GM15510 (cell line): Measurements from ENCODE around the gene PRM2.

Experiments used
- POLR2A ChIP-seq: IDR thresholded peaks from 3 replicates; pipeline ENCODE4 v1.6.1; 2011; ENCODE audit warnings: borderline replicate concordance; ENCODE audit not compliant: insufficient read length; ENCODE audit errors: extremely low read depth

The PRM2 gene

GRCh38 chr16:11276143-11276895 is at the start of gene PRM2:
Gene PRM2, minus strand, starts transcription at chr16:11276480. Its CDS starts 110 bp downstream, at chr16:11276370.
- no peak for TF ChIP-seq POLR2A

- no peak for TF ChIP-seq POLR2A
Observed at GRCh38 chr16:11325404-11326083, 49.3 kb upstream of the PRM2 start.

DNA sequence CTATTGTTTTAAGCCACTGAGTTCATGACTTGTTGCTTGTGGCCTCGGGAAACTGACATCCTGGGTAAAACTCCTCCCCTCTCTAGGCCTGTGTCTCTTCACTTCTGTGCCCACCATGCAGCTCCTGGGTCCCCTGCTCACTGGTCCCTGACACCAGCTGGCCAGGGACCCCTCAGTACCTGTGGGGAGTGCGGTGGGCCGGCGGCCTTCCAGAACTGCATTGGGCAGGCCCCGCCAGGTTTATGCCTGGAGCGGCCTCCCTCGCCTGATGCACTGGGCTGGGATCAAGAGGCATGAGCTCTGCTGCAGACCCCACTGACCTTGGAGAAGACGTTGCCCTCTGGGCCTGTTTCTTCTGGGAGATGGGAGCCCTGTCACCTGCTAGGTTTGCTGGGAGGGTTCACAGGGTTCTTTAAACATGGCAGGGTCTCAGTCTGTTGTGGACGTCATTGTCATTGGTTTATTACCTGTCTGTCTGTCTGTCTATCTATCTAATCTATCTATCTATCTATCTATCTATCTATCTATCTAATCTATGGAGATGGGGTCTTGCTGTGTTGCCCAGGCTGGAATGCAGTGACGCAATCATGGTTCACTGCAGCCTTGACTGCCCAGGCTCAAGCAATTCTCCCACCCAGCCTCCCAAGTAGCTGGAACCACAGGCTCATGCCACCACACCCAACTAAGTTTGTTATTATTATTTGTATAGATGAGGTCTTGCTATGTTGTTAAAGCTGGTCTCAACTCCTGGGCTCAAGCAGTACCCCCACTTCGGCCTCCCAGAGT is 47.5 kb upstream of the PRM2 start:
- TF ChIP-seq POLR2A: no peak

DNA sequence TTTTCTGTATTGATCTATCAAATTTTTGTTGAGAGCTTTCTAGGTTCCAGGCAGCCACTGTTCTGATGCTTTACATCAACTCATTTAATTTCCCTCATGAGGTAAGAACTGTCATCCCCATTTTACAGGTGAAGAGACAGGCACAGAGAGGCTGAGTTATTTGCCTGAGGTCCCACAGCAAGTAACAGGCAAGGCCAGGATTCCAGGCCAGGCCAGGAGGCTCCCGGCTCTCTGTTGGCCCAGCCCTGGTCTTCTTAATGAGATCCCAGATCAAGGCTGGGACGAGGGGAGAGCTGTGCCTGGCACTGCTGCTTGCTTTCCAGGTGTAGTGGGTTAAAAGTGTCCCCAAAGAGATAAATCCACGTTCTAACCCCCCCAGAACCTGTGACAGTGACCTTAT is 46.5 kb upstream of the PRM2 start:
- TF ChIP-seq POLR2A: no peak

DNA sequence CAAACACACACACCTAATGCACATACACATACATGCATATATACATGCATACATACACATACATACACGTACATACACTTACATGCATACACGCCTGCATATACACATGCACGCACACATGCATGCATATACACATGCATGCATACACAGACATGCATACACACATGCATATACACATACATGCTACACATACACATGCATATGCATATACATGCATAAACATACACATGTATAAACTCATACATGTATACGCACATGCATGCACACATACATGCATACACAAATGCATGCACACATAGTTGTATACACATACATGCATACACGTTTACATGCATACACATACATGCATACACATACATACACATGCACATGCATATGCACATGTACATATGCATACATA is 45.4 kb upstream of the PRM2 start:
- TF ChIP-seq POLR2A: no peak

- no peak for TF ChIP-seq POLR2A
Observed at GRCh38 chr16:11320170-11320569, 43.9 kb upstream of the PRM2 start.

GRCh38 chr16:11319529-11320146 is 43.4 kb upstream of the PRM2 start:
- no peak for TF ChIP-seq POLR2A

DNA sequence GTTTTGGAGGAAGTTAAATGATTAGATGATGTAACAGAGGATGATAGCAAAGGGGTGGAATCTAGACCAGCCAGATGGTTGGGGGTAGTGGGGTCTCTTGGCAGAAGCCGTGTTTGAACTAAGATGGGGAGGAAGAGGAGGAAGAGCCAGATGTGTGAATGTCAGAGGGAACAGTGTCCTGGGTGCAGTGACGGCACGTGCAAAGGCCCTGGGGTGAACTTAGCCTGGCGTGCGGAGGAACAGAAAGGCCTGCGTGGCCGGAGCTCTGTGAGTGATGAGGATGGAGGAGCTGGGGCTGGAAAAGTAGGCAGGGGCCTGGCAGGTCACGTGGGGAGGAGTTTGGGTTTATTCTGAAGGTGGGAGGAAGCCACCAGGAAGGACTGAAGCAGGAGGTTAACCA is 42.5 kb upstream of the PRM2 start:
- TF ChIP-seq POLR2A: no peak

DNA sequence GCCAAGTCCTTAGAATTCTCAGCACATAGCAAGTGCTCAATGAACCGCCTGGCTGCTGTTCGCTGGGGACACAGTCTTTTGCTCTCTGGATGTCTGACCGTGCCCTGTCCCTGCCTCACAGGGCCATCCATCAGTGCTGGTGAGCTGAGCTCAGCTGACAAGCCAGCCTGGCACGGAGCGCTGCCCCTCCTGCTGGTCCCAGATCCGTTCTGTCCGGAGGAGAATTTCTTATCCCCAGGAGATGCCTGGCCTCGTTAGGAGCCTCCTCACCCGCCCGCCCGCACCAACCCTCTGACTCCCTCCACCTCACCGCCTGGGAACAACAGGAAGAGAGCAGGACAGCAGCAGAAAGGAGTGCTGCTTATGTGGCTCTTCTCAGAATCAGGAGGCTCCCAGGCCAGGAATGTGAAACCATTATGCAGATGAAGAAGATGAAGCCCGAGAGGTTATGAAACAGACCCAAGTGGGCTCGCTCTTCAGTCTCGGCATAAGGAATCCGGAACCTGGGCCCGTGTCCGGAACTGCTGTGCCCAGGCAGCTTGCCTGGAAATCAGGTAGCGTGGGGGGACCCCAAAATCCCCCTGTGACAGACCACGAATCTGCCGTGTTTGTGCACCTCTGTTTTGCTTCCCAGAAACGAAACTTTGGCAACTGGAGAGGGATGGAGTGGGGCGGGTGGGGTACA is 40.2 kb upstream of the PRM2 start:
- no peak for TF ChIP-seq POLR2A

DNA sequence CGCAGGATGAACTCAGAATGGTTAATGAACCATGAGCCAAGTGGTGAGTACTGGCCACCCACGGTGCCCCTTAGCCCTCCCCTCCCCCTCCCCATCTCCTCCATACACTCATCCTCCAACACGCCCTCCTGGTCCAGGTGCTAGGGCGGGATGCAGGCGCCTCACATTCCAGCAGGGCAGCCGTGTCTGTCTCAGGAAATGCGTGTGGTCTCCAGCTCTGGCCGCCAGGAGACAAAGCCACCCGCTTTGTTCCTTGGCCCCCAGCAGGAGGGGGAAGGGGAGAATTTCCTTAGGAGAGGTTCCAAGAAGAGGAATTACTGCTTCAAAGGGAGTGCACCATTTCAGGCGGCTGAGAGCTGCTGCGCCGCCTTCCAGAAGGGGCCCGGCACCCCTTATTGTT is 39.2 kb upstream of the PRM2 start:
- TF ChIP-seq POLR2A: no peak

- no peak for TF ChIP-seq POLR2A
Observed at GRCh38 chr16:11314309-11314894, 38.1 kb upstream of the PRM2 start.

DNA sequence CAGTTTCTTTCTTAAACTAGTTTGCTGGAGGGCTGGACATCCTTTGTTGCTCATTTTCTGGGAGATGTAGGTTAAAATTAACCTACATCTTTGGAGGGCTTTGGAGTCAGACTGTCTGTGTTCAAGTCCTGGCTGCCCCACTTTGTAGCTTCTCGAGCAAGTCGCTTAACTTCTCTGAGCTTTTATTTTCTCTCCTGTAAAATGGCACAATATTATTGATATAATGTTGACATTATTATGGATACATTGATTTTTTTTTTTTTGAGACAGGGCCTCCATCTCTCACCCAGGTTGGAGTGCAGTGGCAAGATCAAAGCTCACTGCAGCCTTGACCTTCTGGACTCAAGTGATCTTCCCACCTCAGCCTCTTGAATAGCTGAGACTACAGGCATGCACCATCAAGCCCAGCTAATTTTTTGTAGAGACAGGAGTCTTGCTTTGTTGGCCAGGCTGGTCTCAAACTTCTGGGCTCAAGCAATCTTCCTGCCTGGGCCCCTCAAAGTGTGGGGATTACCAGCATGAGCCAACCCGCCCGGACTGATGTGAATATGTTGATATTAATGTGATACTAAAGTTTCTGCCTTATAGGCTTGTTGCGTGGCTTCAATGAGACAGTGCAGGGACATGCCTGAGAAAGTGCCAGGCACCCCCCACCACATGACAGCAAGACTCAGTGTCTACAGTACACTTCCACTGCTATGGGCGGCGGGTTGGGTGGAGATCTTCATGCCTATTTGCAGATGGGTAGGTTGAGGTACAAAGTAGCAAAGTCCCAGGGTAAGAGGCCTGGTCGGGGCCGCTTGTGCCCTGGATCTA is 37.4 kb upstream of the PRM2 start:
- TF ChIP-seq POLR2A: no peak
